HepG2 (cell line): Measurements from ENCODE around the gene COA4. TPM values are rescaled to one million over a fixed set of nuclear protein-coding genes. Genes with fewer than 3 reads are reported as not detected.
A peak's percentile ranks its signal among the peaks of the same experiment; 100 is the strongest.

Experiments
- ATAC-seq: fragments of 200-7000 bp; cut with Tn5 transposase; 3 replicates; pipeline ENCODE4 v1.9.1; 2020; ENCODE audit warnings: mild to moderate bottlenecking, moderate library complexity
- BruUV-seq: library from RNA; stranded (reverse); fragments of 400-500 nt; replicated peaks from 2 replicates; lab custom pipeline; 2021; lab: Mats Ljungman, UMichigan
- CTCF ChIA-PET: fragments of 300-600 bp; formaldehyde crosslinking; extraction: SDS; loops from one replicate; lab custom pipeline; 2021; ENCODE audit warnings: low total read pairs, inconsistent platforms, low intra/inter-chr PET ratio; lab: Yijun Ruan, JAX
- POLR2A ChIA-PET: fragments of 350-600 bp; sonication (Branson Sonifier 250); formaldehyde crosslinking; loops from one replicate; lab custom pipeline; 2020; ENCODE audit warnings: antibody characterized with exemption, inconsistent platforms; lab: Yijun Ruan, JAX
- DNase-seq: peaks from one replicate; pipeline ENCODE4 v3.0.0-alpha.2; 2015; ENCODE audit warnings: low spot score
- FAIRE-seq: peaks from 3 replicates; lab custom pipeline; 2011; peaks lifted over from hg19 to GRCh38; lab: Jason Lieb, UNC
- H2AFZ ChIP-seq: one replicate; pipeline ENCODE4 v1.6.1; 2011; ENCODE audit warnings: low read length, inconsistent platforms
- H3K27ac ChIP-seq: fragments of 300-600 bp; 3 replicates; pipeline ENCODE4 v1.8.0; 2011; ENCODE audit warnings: mixed run types, mild to moderate bottlenecking, mixed read lengths, low read length, inconsistent platforms; ENCODE audit not compliant: insufficient read depth; ENCODE audit errors: extremely low read length
- H3K27me3 ChIP-seq, 2 experiments: fragments of 200-600 bp in 1 of 2; 2 replicates in 1 of 2; 3 replicates in 1 of 2; pipeline versions ENCODE4 v1.6.0 to v1.8.0; 2011; ENCODE audit warnings: low read length in 2 of 2, mild to moderate bottlenecking in 2 of 2, moderate library complexity in 2 of 2, inconsistent platforms in 1 of 2; ENCODE audit not compliant: insufficient read depth in 2 of 2, control insufficient read depth in 1 of 2
- H3K36me3 ChIP-seq, 2 experiments: fragments of 200-600 bp in 1 of 2; replicated peaks in 1 of 2; 2 replicates in 1 of 2; 3 replicates in 1 of 2; pipeline versions ENCODE4 v1.5.1 to v1.8.0; 2011; ENCODE audit warnings: low read length in 2 of 2, inconsistent platforms in 1 of 2; ENCODE audit not compliant: insufficient read depth in 2 of 2, control insufficient read depth in 1 of 2
- H3K4me1 ChIP-seq: 2 replicates; pipeline ENCODE4 v1.5.1; 2012; ENCODE audit warnings: low read length, inconsistent platforms; ENCODE audit not compliant: insufficient read depth
- H3K4me2 ChIP-seq: 2 replicates; pipeline ENCODE4 v1.6.0; 2011; ENCODE audit warnings: low read depth, low read length, inconsistent platforms
- H3K4me3 ChIP-seq, 3 experiments: fragments of 200-600 bp in 1 of 3; sonication (generic), shearing (Covaris generic) in 1 of 3; replicated peaks in 1 of 3; 2 replicates each; pipeline ENCODE4 v1.5.1; 2011 to 2016; ENCODE audit warnings: low read length in 3 of 3, inconsistent platforms in 2 of 3, low read depth in 2 of 3, mild to moderate bottlenecking in 2 of 3, control low read depth in 1 of 3, mixed read lengths in 1 of 3; ENCODE audit not compliant: insufficient read depth in 1 of 3
- H3K79me2 ChIP-seq: one replicate; pipeline ENCODE4 v1.6.1; 2011; ENCODE audit warnings: low read length, inconsistent platforms; ENCODE audit not compliant: insufficient read depth
- H3K9ac ChIP-seq: 2 replicates; pipeline ENCODE4 v1.6.0; 2011; ENCODE audit warnings: mild to moderate bottlenecking, low read depth, low read length, inconsistent platforms; ENCODE audit not compliant: insufficient read depth
- H3K9me3 ChIP-seq: 2 replicates; pipeline ENCODE4 v1.5.1; 2012; ENCODE audit warnings: mild to moderate bottlenecking, low read length
- H4K20me1 ChIP-seq: 2 replicates; pipeline ENCODE4 v1.6.0; 2011; ENCODE audit warnings: inconsistent platforms, mild to moderate bottlenecking, low read length, moderate library complexity; ENCODE audit not compliant: insufficient read depth
- CEBPB ChIP-seq: IDR thresholded peaks from 2 replicates; pipeline ENCODE4 v1.6.1; 2011; ENCODE audit warnings: low read depth, low read length, improper control_type of control experiment, borderline replicate concordance
- CEBPZ ChIP-seq: IDR thresholded peaks from 2 replicates; pipeline ENCODE4 v1.6.1; 2012; ENCODE audit warnings: low read length, improper control_type of control experiment
- HOXA5 ChIP-seq: sonication (generic); formaldehyde crosslinking; IDR thresholded peaks from 2 replicates; pipeline ENCODE4 v1.4.0; 2020; ENCODE audit warnings: missing genetic modification reagents
- PHF8 ChIP-seq: sonication (generic); formaldehyde crosslinking; IDR thresholded peaks from 2 replicates; pipeline ENCODE4 v1.5.0; 2020; ENCODE audit warnings: missing genetic modification reagents
- STAG1 ChIP-seq: sonication (generic); formaldehyde crosslinking; IDR thresholded peaks from 2 replicates; pipeline ENCODE4 v1.4.0; 2020; ENCODE audit warnings: missing genetic modification reagents
- ZFP1 ChIP-seq: IDR thresholded peaks from 2 replicates; pipeline ENCODE4 v1.6.1; 2016
- ZFP82 ChIP-seq: sonication (generic); formaldehyde crosslinking; IDR thresholded peaks from 2 replicates; pipeline ENCODE4 v1.5.1; 2020; ENCODE audit warnings: mild to moderate bottlenecking, missing genetic modification reagents, borderline replicate concordance
- ZMAT5 ChIP-seq: sonication (generic); formaldehyde crosslinking; IDR thresholded peaks from 2 replicates; pipeline ENCODE4 v1.5.0; 2020; ENCODE audit warnings: mild to moderate bottlenecking, low read depth, missing genetic modification reagents, borderline replicate concordance
- ZNF75D ChIP-seq: sonication (generic); formaldehyde crosslinking; IDR thresholded peaks from 2 replicates; pipeline ENCODE4 v1.8.1; 2023; ENCODE audit warnings: missing genetic modification reagents, mild to moderate bottlenecking, borderline replicate concordance
- ZNF772 ChIP-seq: sonication (generic); formaldehyde crosslinking; IDR thresholded peaks from 2 replicates; pipeline ENCODE4 v1.5.0; 2020; ENCODE audit warnings: mild to moderate bottlenecking, missing genetic modification reagents
- ZNF776 ChIP-seq: sonication (generic); formaldehyde crosslinking; IDR thresholded peaks from 2 replicates; pipeline ENCODE4 v1.4.0; 2020; ENCODE audit warnings: mild to moderate bottlenecking, missing genetic modification reagents
- WGBS: methylation state at CpG from one replicate; pipeline ENCODE4 v1.1.6; 2017; ENCODE audit warnings: low lambda C conversion rate; 5-methylcytosine and 5-hydroxymethylcytosine counted together
- in situ Hi-C: cut with HindIII; loops from 2 replicates; pipeline ENCODE4 v1.10.0; 2017; ENCODE audit warnings: low pct_unique_long_range_greater_than_20kb; ENCODE audit not compliant: extremely low pct_ligation_motif_present
- intact Hi-C: fragments of 100-400 bp; cut with micrococcal nuclease; formaldehyde crosslinking; loops from one replicate; pipeline ENCODE4 v1.10.0; 2022; ENCODE audit not compliant: unreplicated experiment
- polyA plus RNA-seq, 8 experiments: library from polyadenylated mRNA; depleted of rRNA in 3 of 8; stranded (reverse) in 7 of 8; unstranded in 1 of 8; fragments of >200 nt; fragmentation: Illumina TruSeq in 4 of 8; extraction: Trizol in 4 of 8; gene quantifications; 2 replicates each; pipeline versions ENCODE4 v1.2.1 to v1.2.3, GENCODE V29; 2011 to 2016; ENCODE audit warnings: low read depth in 4 of 8, missing spikeins in 1 of 8, mixed read lengths in 1 of 8; ENCODE audit not compliant: insufficient read depth in 1 of 8
- total RNA-seq, 5 experiments: library from RNA; depleted of rRNA; stranded (reverse); fragments of >200 nt; fragmentation: Illumina TruSeq; extraction: Trizol; gene quantifications; 2 replicates each; pipeline ENCODE4 v1.2.3, GENCODE V29; 2016; ENCODE audit warnings: low read depth in 1 of 5
- TF ChIP-seq, protein P1 (sequence below): sonication (generic); formaldehyde crosslinking; conservative IDR thresholded peaks from 2 replicates; pipeline ENCODE4 v1.4.0; 2020; ENCODE audit warnings: missing genetic modification reagents
- TF ChIP-seq, protein P2 (sequence below): sonication (generic); formaldehyde crosslinking; IDR thresholded peaks from 2 replicates; pipeline ENCODE4 v1.4.0; 2020; ENCODE audit warnings: missing genetic modification reagents
- TF ChIP-seq, protein P3 (sequence below): sonication (generic); formaldehyde crosslinking; IDR thresholded peaks from 2 replicates; pipeline ENCODE4 v1.5.0; 2020; ENCODE audit warnings: mild to moderate bottlenecking, missing genetic modification reagents, moderate library complexity

Gene COA4
- total and polyA plus RNA-seq, 2 of the 13 experiments (the other 11 are each of a cell fraction or from before 2014, with no cell fraction given), result 107 to 109 TPM

DNA sequence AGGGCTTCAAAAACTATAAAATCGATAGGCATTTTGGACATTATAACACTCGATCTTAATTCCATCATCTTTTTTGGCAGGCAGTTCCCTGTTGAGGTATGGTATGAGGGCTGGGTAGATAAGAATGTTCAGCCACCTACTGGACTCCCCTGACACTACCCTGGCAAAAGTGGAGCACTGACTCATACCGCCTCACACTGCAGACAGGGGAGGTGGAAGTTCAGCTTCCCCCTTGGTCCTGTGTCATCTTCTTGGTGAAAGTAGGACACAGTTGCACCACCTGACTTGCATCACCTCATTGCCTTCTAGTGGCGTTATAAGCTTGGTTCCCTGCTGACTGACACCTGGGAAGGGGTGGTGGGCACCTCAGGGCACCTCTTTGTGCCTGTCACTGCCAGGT, 30.5 kb upstream of the COA4 start:
- no peak for FAIRE-seq
- Histone ChIP-seq H2AFZ (no peak overlapping the region), H3K4me1 (no peaks in the 10 kb centered on the region), H4K20me1 (no peaks in the 10 kb centered on the region), H3K79me2 (no peaks in the 10 kb centered on the region), H3K27me3 (no peaks in the 10 kb centered on the region), H3K27ac (no peak overlapping the region), H3K4me3 (no peak overlapping the region), H3K9ac (no peak overlapping the region), H3K36me3 (peaks cover 5 to 29% of the 10 kb centered on the region in 2 experiments), H3K9me3 (no peaks in the 10 kb centered on the region), H3K4me2 (no peak overlapping the region)
- CTCF ChIA-PET, result no interaction called here
- no TSS peak for BruUV-seq
- WGBS, result 85% methylated on average over 4 of the region's 4 CpGs
- ATAC-seq, result peak; percentile 80
- in situ Hi-C loops, result no loop called here
- intact Hi-C loops, result no loop called here
- POLR2A ChIA-PET, result no interaction called here
- peak; percentile 6 for DNase-seq
- no peak for TF ChIP-seq ZMAT5 (CRISPR knock-in tag)
- no peak for TF ChIP-seq ZNF776 (CRISPR knock-in tag)
- peak; percentile 10; the same call in 1 of the 2 replicates for TF ChIP-seq CEBPB
- no peak for TF ChIP-seq PHF8 (CRISPR knock-in tag)
- TF ChIP-seq HOXA5 (CRISPR knock-in tag), result no peak
- TF ChIP-seq, protein P1, sequence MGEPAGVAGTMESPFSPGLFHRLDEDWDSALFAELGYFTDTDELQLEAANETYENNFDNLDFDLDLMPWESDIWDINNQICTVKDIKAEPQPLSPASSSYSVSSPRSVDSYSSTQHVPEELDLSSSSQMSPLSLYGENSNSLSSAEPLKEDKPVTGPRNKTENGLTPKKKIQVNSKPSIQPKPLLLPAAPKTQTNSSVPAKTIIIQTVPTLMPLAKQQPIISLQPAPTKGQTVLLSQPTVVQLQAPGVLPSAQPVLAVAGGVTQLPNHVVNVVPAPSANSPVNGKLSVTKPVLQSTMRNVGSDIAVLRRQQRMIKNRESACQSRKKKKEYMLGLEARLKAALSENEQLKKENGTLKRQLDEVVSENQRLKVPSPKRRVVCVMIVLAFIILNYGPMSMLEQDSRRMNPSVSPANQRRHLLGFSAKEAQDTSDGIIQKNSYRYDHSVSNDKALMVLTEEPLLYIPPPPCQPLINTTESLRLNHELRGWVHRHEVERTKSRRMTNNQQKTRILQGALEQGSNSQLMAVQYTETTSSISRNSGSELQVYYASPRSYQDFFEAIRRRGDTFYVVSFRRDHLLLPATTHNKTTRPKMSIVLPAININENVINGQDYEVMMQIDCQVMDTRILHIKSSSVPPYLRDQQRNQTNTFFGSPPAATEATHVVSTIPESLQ, result no peak
- TF ChIP-seq, protein P2, sequence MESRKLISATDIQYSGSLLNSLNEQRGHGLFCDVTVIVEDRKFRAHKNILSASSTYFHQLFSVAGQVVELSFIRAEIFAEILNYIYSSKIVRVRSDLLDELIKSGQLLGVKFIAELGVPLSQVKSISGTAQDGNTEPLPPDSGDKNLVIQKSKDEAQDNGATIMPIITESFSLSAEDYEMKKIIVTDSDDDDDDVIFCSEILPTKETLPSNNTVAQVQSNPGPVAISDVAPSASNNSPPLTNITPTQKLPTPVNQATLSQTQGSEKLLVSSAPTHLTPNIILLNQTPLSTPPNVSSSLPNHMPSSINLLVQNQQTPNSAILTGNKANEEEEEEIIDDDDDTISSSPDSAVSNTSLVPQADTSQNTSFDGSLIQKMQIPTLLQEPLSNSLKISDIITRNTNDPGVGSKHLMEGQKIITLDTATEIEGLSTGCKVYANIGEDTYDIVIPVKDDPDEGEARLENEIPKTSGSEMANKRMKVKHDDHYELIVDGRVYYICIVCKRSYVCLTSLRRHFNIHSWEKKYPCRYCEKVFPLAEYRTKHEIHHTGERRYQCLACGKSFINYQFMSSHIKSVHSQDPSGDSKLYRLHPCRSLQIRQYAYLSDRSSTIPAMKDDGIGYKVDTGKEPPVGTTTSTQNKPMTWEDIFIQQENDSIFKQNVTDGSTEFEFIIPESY, result peak; percentile 67
- no peak for TF ChIP-seq ZNF75D (CRISPR knock-in tag)
- no peak for TF ChIP-seq ZFP82 (CRISPR knock-in tag)
- no peak for TF ChIP-seq CEBPZ
- TF ChIP-seq STAG1 (CRISPR knock-in tag), result peak; percentile 11; the same call in 1 of the 2 replicates
- TF ChIP-seq ZFP1, result peak; percentile 46; the same call in 1 of the 2 replicates
- TF ChIP-seq, protein P3, sequence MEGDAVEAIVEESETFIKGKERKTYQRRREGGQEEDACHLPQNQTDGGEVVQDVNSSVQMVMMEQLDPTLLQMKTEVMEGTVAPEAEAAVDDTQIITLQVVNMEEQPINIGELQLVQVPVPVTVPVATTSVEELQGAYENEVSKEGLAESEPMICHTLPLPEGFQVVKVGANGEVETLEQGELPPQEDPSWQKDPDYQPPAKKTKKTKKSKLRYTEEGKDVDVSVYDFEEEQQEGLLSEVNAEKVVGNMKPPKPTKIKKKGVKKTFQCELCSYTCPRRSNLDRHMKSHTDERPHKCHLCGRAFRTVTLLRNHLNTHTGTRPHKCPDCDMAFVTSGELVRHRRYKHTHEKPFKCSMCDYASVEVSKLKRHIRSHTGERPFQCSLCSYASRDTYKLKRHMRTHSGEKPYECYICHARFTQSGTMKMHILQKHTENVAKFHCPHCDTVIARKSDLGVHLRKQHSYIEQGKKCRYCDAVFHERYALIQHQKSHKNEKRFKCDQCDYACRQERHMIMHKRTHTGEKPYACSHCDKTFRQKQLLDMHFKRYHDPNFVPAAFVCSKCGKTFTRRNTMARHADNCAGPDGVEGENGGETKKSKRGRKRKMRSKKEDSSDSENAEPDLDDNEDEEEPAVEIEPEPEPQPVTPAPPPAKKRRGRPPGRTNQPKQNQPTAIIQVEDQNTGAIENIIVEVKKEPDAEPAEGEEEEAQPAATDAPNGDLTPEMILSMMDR (CRISPR knock-in tag), result 0 out of 2 replicates have a peak, but pooled peaks have one; percentile 15
- no peak for TF ChIP-seq ZNF772
